Measurements from ENCODE around the gene RGMA. TPM values are rescaled to one million over a fixed set of nuclear protein-coding genes. Genes with fewer than 3 reads are reported as not detected.

The RGMA gene
- total and polyA plus RNA-seq, 2 of the 8 experiments (the other 6 are each of a cell fraction or from before 2014, with no cell fraction given), result 19.9 to 39.8 TPM

DNA sequence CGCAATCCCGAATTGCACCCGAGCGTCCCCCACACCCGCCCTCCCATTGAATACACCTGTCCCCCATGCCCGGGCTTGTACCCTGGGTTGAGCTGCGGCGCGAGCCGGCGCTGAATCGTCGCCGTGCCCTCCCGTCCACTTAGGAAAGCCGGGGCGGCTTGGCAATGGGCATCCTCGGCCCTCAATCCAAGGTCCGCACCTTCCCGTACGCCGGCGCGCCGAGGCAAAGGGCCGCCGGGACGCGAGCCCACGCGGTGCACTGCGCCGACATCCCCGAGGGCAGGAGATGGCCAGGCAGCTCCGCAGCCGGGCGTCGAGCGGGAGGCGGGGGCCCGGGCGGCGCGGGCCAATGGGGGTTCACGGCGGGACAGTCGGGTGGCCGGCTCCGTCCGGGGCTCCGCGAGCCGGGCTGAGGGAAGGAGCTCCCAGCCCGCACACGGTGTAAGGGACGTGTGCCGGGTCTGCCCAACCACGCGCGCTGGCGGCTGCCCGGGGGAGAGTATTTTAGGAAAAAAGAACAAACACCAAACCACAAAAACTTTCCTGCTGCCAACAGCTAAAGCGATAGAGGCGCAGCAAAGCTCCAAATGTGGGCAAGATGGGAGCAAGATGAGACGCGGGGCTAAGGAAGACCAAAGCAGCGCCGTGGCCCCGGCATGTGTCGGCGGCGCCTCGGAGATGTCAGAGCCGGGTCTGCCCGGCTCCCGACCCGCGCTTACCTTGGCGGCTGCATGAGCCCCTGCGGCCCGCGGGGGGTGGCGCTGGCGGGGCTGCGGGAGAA, 621 bp downstream of the RGMA start (continued):
- TF ChIP-seq NRF1 (IDR thresholded peaks at IDR 0.05; ENCODE audit: low read depth, low read length), result no peak
- TF ChIP-seq, protein P1, sequence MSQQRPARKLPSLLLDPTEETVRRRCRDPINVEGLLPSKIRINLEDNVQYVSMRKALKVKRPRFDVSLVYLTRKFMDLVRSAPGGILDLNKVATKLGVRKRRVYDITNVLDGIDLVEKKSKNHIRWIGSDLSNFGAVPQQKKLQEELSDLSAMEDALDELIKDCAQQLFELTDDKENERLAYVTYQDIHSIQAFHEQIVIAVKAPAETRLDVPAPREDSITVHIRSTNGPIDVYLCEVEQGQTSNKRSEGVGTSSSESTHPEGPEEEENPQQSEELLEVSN (IDR thresholded peaks at IDR 0.05), result peak; percentile 80
- TF ChIP-seq CHD2 (IDR thresholded peaks at IDR 0.05; ENCODE audit: low read length), result no peak
- TF ChIP-seq KDM4A (IDR thresholded peaks at IDR 0.05; ENCODE audit: low read depth, low read length, severe bottlenecking), result peak; percentile 70
- TF ChIP-seq POLR2AphosphoS5 (IDR thresholded peaks at IDR 0.05; ENCODE audit: low read depth, low read length), result no peak
- TF ChIP-seq SIX5 (IDR thresholded peaks at IDR 0.05; ENCODE audit: low read depth, low read length), result no peak
- TF ChIP-seq EP300 (IDR thresholded peaks at IDR 0.05; ENCODE audit: borderline replicate concordance in 1 of 2, low read depth in 2 of 2, low read length in 2 of 2), result no peak
- TF ChIP-seq GABPA (IDR thresholded peaks at IDR 0.05; ENCODE audit: borderline replicate concordance, insufficient read depth, low read length), result no peak
- TF ChIP-seq CTBP2 (IDR thresholded peaks at IDR 0.05; ENCODE audit: borderline replicate concordance, insufficient read depth, insufficient read length, low read length), result peak; percentile 11
- TF ChIP-seq SRF (IDR thresholded peaks at IDR 0.05; ENCODE audit: low read depth, low read length), result no peak
- 0 out of 2 replicates have a peak, but pooled peaks have one; percentile 23 for TF ChIP-seq SUZ12 (IDR thresholded peaks at IDR 0.05; ENCODE audit: low read length)

Data from H1 (cell line).